HG02840 (cell line): ENCODE data around the gene CYB561.

ENCODE experiments used
- ATAC-seq: cut with Tn5 transposase; IDR thresholded peaks from one replicate; pipeline ENCODE4 v1.9.1; 2021; ENCODE audit warnings: mild to moderate bottlenecking, moderate library complexity, moderate number of reproducible peaks; ENCODE audit not compliant: unreplicated experiment, low FRiP score

Gene CYB561

DNA sequence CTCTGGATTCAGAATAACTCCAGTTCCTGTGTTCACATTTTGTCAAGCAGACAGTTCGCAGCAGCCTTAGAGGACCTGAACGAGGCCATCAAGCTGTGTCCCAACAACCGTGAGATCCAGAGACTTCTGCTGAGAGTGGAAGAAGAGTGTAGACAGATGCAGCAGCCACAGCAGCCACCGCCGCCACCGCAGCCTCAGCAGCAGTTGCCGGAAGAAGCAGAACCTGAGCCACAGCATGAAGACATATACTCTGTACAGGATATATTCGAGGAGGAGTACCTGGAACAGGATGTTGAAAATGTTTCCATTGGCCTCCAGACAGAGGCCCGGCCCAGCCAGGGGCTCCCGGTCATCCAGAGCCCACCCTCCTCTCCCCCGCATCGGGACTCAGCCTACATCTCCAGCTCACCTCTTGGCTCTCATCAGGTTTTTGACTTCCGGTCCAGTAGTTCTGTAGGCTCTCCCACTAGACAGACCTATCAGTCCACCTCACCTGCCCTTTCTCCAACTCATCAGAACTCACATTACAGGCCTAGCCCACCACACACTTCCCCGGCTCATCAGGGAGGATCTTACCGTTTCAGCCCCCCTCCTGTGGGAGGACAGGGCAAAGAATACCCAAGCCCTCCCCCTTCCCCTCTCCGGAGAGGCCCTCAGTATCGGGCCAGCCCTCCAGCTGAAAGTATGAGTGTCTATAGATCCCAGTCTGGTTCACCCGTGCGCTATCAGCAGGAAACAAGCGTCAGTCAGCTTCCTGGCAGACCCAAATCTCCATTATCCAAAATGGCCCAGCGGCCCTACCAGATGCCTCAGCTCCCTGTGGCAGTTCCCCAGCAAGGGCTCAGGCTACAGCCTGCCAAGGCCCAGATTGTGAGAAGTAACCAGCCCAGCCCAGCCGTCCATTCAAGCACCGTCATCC is 25.9 kb downstream of the CYB561 start:
- no peak for ATAC-seq

GRCh38 chr17:63419398-63419797 is 26.7 kb downstream of the CYB561 start:
- no peak for ATAC-seq

GRCh38 chr17:63418540-63418939 is 27.6 kb downstream of the CYB561 start:
- no peak for ATAC-seq

GRCh38 chr17:63414222-63414621 is 31.9 kb downstream of the CYB561 start:
- no peak for ATAC-seq

DNA sequence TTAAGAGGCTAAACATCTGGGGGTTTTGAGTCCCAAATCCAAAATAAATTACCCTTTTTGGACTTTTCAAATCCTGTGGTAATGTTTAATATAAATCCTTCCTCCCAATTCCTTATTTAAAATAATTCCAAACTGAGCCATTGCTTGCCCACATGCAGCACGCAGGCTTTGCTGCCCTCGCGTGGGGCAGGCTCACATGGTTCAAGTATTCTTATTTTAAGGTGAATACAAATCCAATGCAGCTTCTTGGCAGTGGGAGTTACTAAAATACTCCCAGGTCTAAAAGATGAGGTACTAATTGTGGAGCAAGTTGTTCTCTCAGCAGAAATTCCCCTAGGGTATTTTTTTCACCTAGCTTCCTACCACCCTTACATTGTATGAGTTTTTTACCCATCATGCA is 33.0 kb downstream of the CYB561 start:
- no peak for ATAC-seq

GRCh38 chr17:63412234-63412633 is 33.9 kb downstream of the CYB561 start:
- ATAC-seq, result no peak

DNA sequence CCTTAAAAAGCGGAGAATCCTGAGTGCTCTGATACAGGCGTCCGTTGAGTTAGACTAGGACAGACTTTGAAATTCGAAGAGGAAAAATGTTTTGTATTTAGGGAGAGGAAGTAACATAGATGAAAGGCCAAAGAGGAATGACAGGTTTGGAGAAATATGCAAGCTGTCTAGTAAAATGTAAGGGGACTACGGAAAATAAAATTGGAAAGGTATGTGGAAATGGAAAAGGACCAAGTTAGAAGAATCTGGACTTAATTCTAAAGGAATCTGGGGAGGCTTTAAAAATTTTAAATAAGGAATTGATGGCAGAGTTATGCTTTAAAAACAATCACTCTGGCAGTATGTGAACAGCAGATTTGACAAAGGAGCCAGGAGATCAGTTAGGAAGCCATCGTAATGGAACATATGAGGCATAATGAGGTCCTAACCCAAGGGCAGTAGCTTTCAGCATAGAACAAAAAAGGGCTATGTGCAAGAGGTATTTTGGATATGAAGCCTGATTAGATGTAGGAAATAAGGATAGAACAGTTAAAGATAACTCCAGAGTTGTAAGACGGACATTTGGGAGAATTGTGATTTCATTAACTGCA is 38.3 kb downstream of the CYB561 start:
- ATAC-seq, result no peak

- ATAC-seq, result no peak
Measured at GRCh38 chr17:63406689-63407330, 39.3 kb downstream of the CYB561 start.

- no peak for ATAC-seq
Measured at GRCh38 chr17:63405741-63406261, 40.3 kb downstream of the CYB561 start.

DNA sequence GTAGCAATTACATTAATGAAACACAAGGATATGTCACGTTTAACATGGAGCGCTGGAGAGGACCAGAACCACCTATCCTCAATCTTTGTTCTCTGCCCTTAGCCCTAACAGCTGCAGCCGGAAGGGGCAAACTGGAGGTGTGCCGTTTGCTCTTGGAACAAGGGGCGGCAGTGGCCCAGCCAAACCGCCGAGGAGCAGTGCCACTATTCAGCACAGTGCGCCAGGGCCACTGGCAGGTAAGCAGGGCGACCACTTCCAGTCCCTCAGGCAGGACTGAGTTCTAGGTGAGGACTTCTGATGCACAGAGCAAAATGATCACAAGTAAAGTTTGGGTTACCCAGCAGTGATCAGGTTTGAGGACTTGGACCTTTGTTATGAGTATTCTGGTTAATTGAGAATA is 41.1 kb downstream of the CYB561 start:
- no peak for ATAC-seq

GRCh38 chr17:63402431-63403212 is 43.5 kb downstream of the CYB561 start:
- ATAC-seq, result no peak

DNA sequence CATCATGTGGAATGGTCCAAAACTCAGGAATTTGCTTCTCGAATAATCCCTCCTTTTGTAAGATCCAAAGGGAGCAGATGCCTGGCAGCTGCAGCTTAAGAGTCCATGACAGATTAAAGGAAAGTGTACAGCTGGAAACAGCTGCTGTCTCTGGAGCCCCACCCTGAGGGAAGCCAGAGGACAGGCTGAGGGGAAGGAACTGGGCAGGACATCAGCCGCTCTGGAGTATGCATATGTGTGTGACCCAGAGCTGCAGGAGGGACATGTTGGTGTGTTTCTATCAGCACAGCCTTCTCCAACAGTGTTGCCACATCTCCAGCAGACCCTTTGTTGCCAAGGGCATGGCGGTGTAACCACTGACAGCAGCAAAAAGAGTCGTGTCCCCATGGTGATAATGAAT is 46.2 kb downstream of the CYB561 start:
- no peak for ATAC-seq

- ATAC-seq, result no peak
Measured at GRCh38 chr17:63399316-63399715, 46.8 kb downstream of the CYB561 start.

- no peak for ATAC-seq
Measured at GRCh38 chr17:63398680-63399079, 47.4 kb downstream of the CYB561 start.

DNA sequence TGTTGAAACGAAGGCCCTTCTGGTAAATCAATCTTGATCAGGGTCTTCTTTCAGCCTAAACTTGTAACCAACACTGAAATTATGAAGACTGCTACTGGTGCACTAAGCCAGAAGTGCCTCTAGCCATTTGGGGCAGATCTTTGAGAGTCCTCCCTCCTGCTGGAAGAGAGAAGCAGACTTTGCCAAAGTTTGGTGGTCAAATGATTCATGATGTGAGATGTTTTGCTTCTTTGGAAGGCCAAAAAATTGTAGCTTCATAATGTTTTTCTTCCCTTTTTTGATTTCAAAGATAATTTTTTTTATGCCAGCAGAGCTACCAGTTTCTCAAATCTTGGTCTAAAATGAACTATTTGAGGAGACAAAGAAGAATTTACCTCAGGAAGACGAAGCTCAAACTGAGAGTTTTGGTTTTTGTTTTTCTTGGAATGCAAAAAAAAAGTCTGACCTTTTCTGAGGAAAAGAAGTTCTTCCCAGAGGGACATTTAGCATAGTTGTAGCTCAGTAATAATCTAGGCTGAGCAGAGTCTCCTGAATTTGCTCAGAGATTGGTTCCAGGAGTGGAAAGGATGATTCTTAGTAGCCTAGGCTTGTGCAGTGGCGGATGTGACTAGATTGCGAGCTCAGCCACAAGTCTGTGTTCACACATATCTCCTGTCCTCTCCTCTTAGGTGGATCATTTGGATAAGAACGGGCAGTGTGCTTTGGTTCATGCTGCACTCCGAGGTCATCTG is 50.9 kb downstream of the CYB561 start:
- no peak for ATAC-seq

DNA sequence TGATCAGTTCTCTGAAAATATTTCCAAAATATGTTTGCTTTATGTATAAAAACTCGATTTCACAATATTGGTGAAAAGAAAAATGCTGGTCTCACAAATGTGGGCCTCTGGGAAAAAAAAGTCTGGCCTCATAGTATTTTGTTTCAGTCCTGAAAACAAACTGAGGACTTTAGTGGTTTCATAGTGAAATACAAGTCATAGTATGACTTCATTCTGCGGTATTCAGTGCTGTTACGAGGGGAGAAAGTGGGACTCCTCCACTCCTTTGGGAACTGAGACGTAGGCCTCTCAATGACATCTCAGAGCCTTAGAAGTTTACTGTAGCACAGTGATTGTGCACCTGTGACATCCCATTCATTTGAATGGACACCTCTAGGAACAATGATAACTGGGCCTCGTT is 56.0 kb downstream of the CYB561 start:
- no peak for ATAC-seq

DNA sequence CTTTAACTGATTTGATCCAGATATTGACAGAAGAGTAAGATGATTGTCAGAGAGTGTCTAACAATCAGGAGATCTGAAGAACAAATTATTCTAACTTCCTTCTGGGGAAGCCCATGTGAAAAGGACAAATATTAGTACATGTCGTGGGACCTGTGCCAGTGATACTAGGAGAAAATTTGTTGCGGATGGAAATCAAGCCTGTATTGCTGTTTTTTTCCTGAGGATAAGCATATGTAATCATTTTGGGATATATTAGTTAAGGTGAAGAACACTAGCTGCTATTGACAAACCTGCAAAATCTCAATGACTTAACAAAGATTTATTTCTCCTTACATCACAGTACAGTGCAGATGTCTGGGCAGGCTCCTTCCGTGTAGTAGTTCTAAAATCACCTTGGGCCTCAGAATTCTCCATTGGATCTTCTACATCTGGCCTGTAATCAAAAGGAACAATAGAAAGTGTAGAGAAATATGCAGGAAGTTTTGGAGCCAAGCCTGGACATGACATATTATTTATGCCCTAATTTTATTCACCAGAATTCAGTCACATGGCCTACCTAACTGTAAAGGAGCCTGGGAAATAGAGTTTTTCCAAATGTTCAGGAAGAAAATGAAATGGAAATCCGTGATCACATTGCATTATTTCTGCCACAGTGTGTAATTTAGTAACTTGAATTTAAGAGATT is 58.3 kb downstream of the CYB561 start:
- ATAC-seq, result no peak

- ATAC-seq, result no peak
Measured at GRCh38 chr17:63382826-63383225, 63.3 kb downstream of the CYB561 start.
